Spleen (tissue), 7 donors: ENCODE measurements around the gene FAM25G.
"Not testable (repeated sequence)": the region's sequence is repeated elsewhere in the genome, so short reads cannot be mapped to it uniquely, and the experiment has no call there.

ENCODE experiments used
- CTCF ChIP-seq, 11 experiments: fragments of 200-600 bp in 7 of 11; fragments of 450-650 bp in 4 of 11; sonication (generic) in 4 of 11; IDR thresholded peaks in 8 of 11; conservative IDR thresholded peaks in 3 of 11; 1 replicate in 7 of 11; 2 replicates in 4 of 11; pipeline versions ENCODE4 v1.4.0 to v1.8.0; 2016 to 2021; ENCODE audit warnings: antibody characterized with exemption in 11 of 11, inconsistent platforms in 4 of 11, mild to moderate bottlenecking in 1 of 11
- POLR2A ChIP-seq, 3 donors: fragments of 450-650 bp; IDR thresholded peaks; one replicate each; pipeline ENCODE4 v1.5.1; 2017; ENCODE audit warnings: antibody characterized with exemption in 3 of 3, mild to moderate bottlenecking in 1 of 3
- POLR2AphosphoS5 ChIP-seq, 3 donors: sonication (generic); formaldehyde crosslinking; IDR thresholded peaks; one replicate each; pipeline ENCODE4 v1.5.1; 2017; ENCODE audit warnings: antibody characterized with exemption in 3 of 3
- donor health status: DM: no; HTN: no; CAD: no; lungs with moderate emphysema.
- donor health status: DM: no; HTN: no; CAD: no.
- donor health status: DM: no; HTN: no; CAD: no.

GRCh38 chr10:47481768-47482181 lies 9.7 kb downstream of the FAM25G start:
- TF ChIP-seq CTCF (IDR thresholded peaks at IDR 0.05 in 8 of 11, conservative IDR thresholded peaks at IDR 0.05 in 3 of 11); POLR2AphosphoS5 (IDR thresholded peaks at IDR 0.05); POLR2A (IDR thresholded peaks at IDR 0.05): not testable (repeated sequence)
